SU-DHL-6 (cell line): Measurements from ENCODE around the gene SH3RF1.

Experiments
- H2AFZ ChIP-seq: fragments of 200-600 bp; sonication (generic); 2 replicates; pipeline ENCODE4 v1.6.1; 2014; ENCODE audit warnings: low read depth, mild to moderate bottlenecking, moderate library complexity, mixed read lengths, antibody characterized with exemption, low read length; ENCODE audit not compliant: severe bottlenecking
- H3F3A ChIP-seq: fragments of 200-600 bp; shearing (Covaris generic); 2 replicates; pipeline ENCODE4 v1.6.0; 2016; ENCODE audit warnings: antibody characterized with exemption, mild to moderate bottlenecking; ENCODE audit not compliant: insufficient read depth
- H3K27ac ChIP-seq: fragments of 200-600 bp; sonication (generic); 2 replicates; pipeline ENCODE4 v1.5.1; 2016; ENCODE audit warnings: low read depth, mild to moderate bottlenecking, low read length, moderate library complexity, mixed read lengths
- H3K27me3 ChIP-seq: fragments of 200-600 bp; sonication (generic), shearing (Covaris generic); 2 replicates; pipeline ENCODE4 v1.6.0; 2014; ENCODE audit warnings: mild to moderate bottlenecking, low read length
- H3K36me3 ChIP-seq: fragments of 200-600 bp; sonication (generic); 2 replicates; pipeline ENCODE4 v1.6.1; 2014; ENCODE audit warnings: mild to moderate bottlenecking, low read length, mixed read lengths
- H3K4me2 ChIP-seq: fragments of 300-600, 200-600 bp; shearing (Covaris generic), sonication (generic); 2 replicates; pipeline ENCODE4 v1.6.0; 2014; ENCODE audit warnings: low read length, low read depth, mild to moderate bottlenecking; ENCODE audit not compliant: poor library complexity, severe bottlenecking
- H3K4me3 ChIP-seq: fragments of 200-600 bp; sonication (generic); 2 replicates; pipeline ENCODE4 v1.5.1; 2014; ENCODE audit warnings: antibody characterized with exemption, low read length, mild to moderate bottlenecking, mixed read lengths; ENCODE audit not compliant: insufficient read depth, poor library complexity, severe bottlenecking
- H3K79me2 ChIP-seq: fragments of 200-600 bp; sonication (generic); 2 replicates; pipeline ENCODE4 v1.6.1; 2014; ENCODE audit warnings: mild to moderate bottlenecking, low read length, moderate library complexity; ENCODE audit not compliant: insufficient read depth
- H3K9ac ChIP-seq: fragments of 200-600 bp; sonication (generic); 2 replicates; pipeline ENCODE4 v1.7.0; 2014; ENCODE audit warnings: mild to moderate bottlenecking, low read length
- H3K9me2 ChIP-seq: fragments of 200-600 bp; sonication (generic); replicated peaks from 2 replicates; pipeline ENCODE4 v1.6.1; 2014; ENCODE audit warnings: low read length; ENCODE audit not compliant: insufficient read depth
- H3K9me3 ChIP-seq: fragments of 200-600 bp; sonication (generic); 2 replicates; pipeline ENCODE4 v1.6.1; 2014; ENCODE audit warnings: low read length, mixed read lengths; ENCODE audit not compliant: insufficient read depth
- H4K20me1 ChIP-seq: fragments of 200-600 bp; sonication (generic); 2 replicates; pipeline ENCODE4 v1.6.1; 2014; ENCODE audit warnings: low read depth, mild to moderate bottlenecking, antibody characterized with exemption, low read length, moderate library complexity, mixed read lengths
- EZH2phosphoT487 ChIP-seq: fragments of 200-600 bp; sonication (generic), shearing (Covaris generic); conservative IDR thresholded peaks from 2 replicates; pipeline ENCODE4 v1.6.1; 2018; ENCODE audit warnings: mild to moderate bottlenecking, antibody characterized with exemption, low read length, moderate library complexity, mixed read lengths
- TF ChIP-seq, protein P1 (sequence below): fragments of 200-600 bp; sonication (generic); IDR thresholded peaks from one replicate; pipeline ENCODE4 v1.5.1; 2017; ENCODE audit warnings: antibody characterized with exemption, mild to moderate bottlenecking, low read length, moderate library complexity; ENCODE audit not compliant: insufficient read depth, poor library complexity, severe bottlenecking

Gene SH3RF1

DNA sequence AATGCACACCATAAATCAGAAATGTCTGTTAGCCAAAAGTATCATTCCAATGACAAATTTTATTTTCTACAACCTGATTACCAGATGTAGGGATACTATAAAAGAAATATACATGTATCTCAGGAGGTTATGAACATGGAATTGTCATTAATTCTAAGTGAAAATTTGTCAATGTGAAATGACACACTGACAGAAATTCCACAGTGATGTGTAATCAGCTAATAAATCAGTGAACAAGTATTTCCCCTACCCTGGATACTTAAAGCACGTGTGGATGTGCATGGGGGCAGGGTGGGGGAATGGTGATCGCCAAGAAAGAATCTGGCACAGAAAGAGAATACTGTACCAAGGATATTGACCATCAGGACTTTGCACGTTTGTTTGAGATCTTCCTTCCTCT is 123.6 kb downstream of the SH3RF1 start:
- Histone ChIP-seq H3K4me2 (no peak overlapping the region), H3K9me3 (no peaks in the 10 kb centered on the region), H2AFZ (no peak overlapping the region), H4K20me1 (no peaks in the 10 kb centered on the region), H3K27me3 (no peaks in the 10 kb centered on the region), H3K4me3 (no peak overlapping the region), H3K79me2 (no peaks in the 10 kb centered on the region), H3K27ac (no peak overlapping the region), H3F3A (no peaks in the 10 kb centered on the region), H3K9me2 (no peaks in the 10 kb centered on the region), H3K9ac (no peak overlapping the region), H3K36me3 (no peaks in the 10 kb centered on the region)
- no peak for TF ChIP-seq EZH2phosphoT487
- TF ChIP-seq, protein P1, sequence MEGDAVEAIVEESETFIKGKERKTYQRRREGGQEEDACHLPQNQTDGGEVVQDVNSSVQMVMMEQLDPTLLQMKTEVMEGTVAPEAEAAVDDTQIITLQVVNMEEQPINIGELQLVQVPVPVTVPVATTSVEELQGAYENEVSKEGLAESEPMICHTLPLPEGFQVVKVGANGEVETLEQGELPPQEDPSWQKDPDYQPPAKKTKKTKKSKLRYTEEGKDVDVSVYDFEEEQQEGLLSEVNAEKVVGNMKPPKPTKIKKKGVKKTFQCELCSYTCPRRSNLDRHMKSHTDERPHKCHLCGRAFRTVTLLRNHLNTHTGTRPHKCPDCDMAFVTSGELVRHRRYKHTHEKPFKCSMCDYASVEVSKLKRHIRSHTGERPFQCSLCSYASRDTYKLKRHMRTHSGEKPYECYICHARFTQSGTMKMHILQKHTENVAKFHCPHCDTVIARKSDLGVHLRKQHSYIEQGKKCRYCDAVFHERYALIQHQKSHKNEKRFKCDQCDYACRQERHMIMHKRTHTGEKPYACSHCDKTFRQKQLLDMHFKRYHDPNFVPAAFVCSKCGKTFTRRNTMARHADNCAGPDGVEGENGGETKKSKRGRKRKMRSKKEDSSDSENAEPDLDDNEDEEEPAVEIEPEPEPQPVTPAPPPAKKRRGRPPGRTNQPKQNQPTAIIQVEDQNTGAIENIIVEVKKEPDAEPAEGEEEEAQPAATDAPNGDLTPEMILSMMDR: no peak

DNA sequence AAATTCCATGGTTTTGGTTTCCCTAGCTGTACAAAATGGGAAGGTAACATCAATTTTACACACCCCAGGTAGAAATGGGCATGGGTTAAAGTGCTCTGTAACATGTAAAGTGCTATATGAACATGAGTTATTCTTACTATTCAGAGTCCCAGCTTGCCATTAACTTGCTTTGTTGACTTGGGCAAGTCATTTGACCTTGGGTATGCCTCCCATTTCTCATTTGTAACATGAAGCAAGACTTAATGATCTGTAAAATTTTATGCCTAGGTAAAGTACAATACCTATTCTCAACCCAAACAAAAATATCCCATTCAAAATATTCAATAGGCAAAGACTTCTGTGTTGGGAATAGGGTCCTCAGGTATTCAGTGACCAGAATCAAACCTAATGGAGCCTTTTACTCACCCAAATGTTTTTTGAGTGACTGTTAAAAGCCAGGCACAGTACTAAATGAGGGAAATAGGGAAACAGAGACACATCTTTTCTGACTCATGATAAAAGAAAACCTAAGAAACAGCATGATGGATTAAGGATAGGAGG is 126.6 kb downstream of the SH3RF1 start:
- H3K27ac ChIP-seq: no peak overlapping the region
- H3K4me2 ChIP-seq: no peak overlapping the region
- no peak overlapping the region for H3K4me3 ChIP-seq
- no peaks in the 10 kb centered on the region for H3K9me3 ChIP-seq
- no peaks in the 10 kb centered on the region for H3K9me2 ChIP-seq
- no peaks in the 10 kb centered on the region for H3K79me2 ChIP-seq
- TF ChIP-seq, protein P1: no peak
- no peak for TF ChIP-seq EZH2phosphoT487
- H3F3A ChIP-seq: no peaks in the 10 kb centered on the region
- no peaks in the 10 kb centered on the region for H4K20me1 ChIP-seq
- no peak overlapping the region for H3K9ac ChIP-seq
- no peaks in the 10 kb centered on the region for H3K27me3 ChIP-seq
- H2AFZ ChIP-seq: no peak overlapping the region
- no peaks in the 10 kb centered on the region for H3K36me3 ChIP-seq

DNA sequence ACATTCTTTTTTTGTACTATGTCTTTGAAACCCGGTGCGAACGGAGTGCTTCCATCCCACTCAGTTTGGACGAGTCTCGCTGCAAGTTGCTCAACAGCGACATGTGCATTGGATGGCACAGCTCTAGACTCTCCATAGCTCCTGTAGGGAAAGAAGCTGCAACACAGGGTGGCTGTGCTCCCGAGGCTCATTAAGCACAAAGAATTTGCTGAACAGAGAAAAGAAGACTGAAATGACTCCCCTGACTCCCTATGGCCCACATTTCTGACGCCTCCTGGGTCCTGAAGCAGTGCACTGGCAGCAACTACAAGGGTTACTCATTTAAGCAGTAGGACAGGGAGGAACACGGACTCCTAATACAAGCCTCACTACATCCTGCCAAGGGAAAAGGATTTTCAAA is 127.4 kb downstream of the SH3RF1 start:
- Histone ChIP-seq H2AFZ (no peak overlapping the region), H4K20me1 (no peaks in the 10 kb centered on the region), H3K79me2 (no peaks in the 10 kb centered on the region), H3F3A (no peaks in the 10 kb centered on the region), H3K9me2 (no peaks in the 10 kb centered on the region), H3K27me3 (no peaks in the 10 kb centered on the region), H3K36me3 (no peaks in the 10 kb centered on the region), H3K9ac (no peak overlapping the region), H3K27ac (no peak overlapping the region), H3K4me2 (no peak overlapping the region), H3K4me3 (no peak overlapping the region), H3K9me3 (no peaks in the 10 kb centered on the region)
- no peak for TF ChIP-seq EZH2phosphoT487
- TF ChIP-seq, protein P1: no peak

DNA sequence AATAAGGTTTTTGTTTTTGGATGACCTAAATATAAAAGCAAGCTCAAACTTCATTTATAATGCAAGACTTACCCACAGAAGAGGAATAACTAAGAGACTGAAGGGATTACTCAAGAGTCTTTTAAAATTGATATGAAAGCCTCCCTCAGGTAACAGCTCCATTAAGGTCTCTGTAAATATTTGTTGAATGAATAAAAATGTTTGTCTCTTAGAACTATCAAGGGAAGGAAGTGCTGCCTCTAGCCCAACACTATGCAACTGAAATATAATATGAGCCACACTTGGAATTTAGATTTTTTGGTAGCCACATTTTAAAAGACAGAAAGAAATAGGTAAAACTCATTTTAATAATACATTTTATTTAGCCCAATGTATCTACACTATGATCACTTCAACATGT is 127.8 kb downstream of the SH3RF1 start:
- no peaks in the 10 kb centered on the region for H3F3A ChIP-seq

More for the DNA sequence above, 127.8 kb downstream of the SH3RF1 start:
- H3K27me3 ChIP-seq: no peaks in the 10 kb centered on the region
- H4K20me1 ChIP-seq: no peaks in the 10 kb centered on the region
- H3K9ac ChIP-seq: no peak overlapping the region
- H3K4me3 ChIP-seq: no peak overlapping the region
- no peak overlapping the region for H3K27ac ChIP-seq
- TF ChIP-seq EZH2phosphoT487: no peak
- TF ChIP-seq, protein P1: no peak
- H3K9me2 ChIP-seq: no peaks in the 10 kb centered on the region
- H3K9me3 ChIP-seq: no peaks in the 10 kb centered on the region
- H3K36me3 ChIP-seq: no peaks in the 10 kb centered on the region
- no peak overlapping the region for H3K4me2 ChIP-seq
- no peak overlapping the region for H2AFZ ChIP-seq
- H3K79me2 ChIP-seq: no peaks in the 10 kb centered on the region
